Thoracic aorta (tissue), 2 donors: Measurements from ENCODE around the gene YJEFN3. TPM values are rescaled to one million over a fixed set of nuclear protein-coding genes. Genes with fewer than 3 reads are reported as not detected.

Experiments
- ATAC-seq: fragments of 150-250 bp; one replicate; pipeline ENCODE4 v1.8.0; 2017; ENCODE audit warnings: low read depth; ENCODE audit not compliant: insufficient number of reproducible peaks, low FRiP score
- DNase-seq: peaks from one replicate; pipeline ENCODE4 v3.0.0-alpha.2; 2020; ENCODE audit warnings: low spot score
- H3K27ac ChIP-seq, 2 donors: fragments of 200-600 bp; sonication (generic); 1 replicate in 1 of 2; 2 replicates in 1 of 2; pipeline ENCODE4 v1.5.1; 2016; ENCODE audit warnings: mild to moderate bottlenecking in 2 of 2, moderate library complexity in 2 of 2
- H3K27me3 ChIP-seq: fragments of 200-600 bp; sonication (generic); replicated peaks from 2 replicates; pipeline ENCODE4 v1.6.0; 2016; ENCODE audit warnings: mild to moderate bottlenecking; ENCODE audit not compliant: insufficient read depth
- H3K36me3 ChIP-seq: fragments of 200-600 bp; sonication (generic); one replicate; pipeline ENCODE4 v1.5.1; 2016
- H3K4me1 ChIP-seq, 2 donors: fragments of 200-600 bp; sonication (generic); 1 replicate in 1 of 2; 2 replicates in 1 of 2; pipeline versions ENCODE4 v1.5.1 to v1.6.0; 2016; ENCODE audit warnings: low read depth in 2 of 2, mild to moderate bottlenecking in 1 of 2; ENCODE audit not compliant: control insufficient read depth in 1 of 2
- H3K4me3 ChIP-seq: fragments of 200-600 bp; sonication (generic); 2 replicates; pipeline ENCODE4 v1.5.1; 2016; ENCODE audit warnings: mild to moderate bottlenecking
- H3K9me3 ChIP-seq: fragments of 200-600 bp; sonication (generic); 2 replicates; pipeline ENCODE4 v1.5.1; 2016
- total RNA-seq, 2 donors: library from RNA; depleted of rRNA; stranded (reverse); fragments of >200 nt; gene quantifications; one replicate each; pipeline versions ENCODE4 v1.1.0 to v1.2.3, GENCODE V29; 2016
- TF ChIP-seq, protein P1 (sequence below): fragments of 200-600 bp; sonication (generic); IDR thresholded peaks from one replicate; pipeline ENCODE4 v1.5.1; 2019; ENCODE audit warnings: antibody characterized with exemption

The YJEFN3 gene
- total RNA-seq, 2 donors from 2014 or later, result 2.0 to 7.9 TPM

- no peak overlapping the region for H3K4me3 ChIP-seq
- H3K4me1 ChIP-seq, result peaks cover 4 to 29% of the 10 kb centered on the region in 2 donors
- no peaks in the 10 kb centered on the region for H3K36me3 ChIP-seq
- H3K9me3 ChIP-seq, result no peaks in the 10 kb centered on the region
- TF ChIP-seq, protein P1, sequence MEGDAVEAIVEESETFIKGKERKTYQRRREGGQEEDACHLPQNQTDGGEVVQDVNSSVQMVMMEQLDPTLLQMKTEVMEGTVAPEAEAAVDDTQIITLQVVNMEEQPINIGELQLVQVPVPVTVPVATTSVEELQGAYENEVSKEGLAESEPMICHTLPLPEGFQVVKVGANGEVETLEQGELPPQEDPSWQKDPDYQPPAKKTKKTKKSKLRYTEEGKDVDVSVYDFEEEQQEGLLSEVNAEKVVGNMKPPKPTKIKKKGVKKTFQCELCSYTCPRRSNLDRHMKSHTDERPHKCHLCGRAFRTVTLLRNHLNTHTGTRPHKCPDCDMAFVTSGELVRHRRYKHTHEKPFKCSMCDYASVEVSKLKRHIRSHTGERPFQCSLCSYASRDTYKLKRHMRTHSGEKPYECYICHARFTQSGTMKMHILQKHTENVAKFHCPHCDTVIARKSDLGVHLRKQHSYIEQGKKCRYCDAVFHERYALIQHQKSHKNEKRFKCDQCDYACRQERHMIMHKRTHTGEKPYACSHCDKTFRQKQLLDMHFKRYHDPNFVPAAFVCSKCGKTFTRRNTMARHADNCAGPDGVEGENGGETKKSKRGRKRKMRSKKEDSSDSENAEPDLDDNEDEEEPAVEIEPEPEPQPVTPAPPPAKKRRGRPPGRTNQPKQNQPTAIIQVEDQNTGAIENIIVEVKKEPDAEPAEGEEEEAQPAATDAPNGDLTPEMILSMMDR, result no peak
- no peaks in the 10 kb centered on the region for H3K27me3 ChIP-seq
- no peak for DNase-seq
- H3K27ac ChIP-seq, result no peak overlapping the region
- no peak for ATAC-seq
These were observed 13.8 kb downstream of the YJEFN3 start for GRCh38 chr19:19542507-19542906.

DNA sequence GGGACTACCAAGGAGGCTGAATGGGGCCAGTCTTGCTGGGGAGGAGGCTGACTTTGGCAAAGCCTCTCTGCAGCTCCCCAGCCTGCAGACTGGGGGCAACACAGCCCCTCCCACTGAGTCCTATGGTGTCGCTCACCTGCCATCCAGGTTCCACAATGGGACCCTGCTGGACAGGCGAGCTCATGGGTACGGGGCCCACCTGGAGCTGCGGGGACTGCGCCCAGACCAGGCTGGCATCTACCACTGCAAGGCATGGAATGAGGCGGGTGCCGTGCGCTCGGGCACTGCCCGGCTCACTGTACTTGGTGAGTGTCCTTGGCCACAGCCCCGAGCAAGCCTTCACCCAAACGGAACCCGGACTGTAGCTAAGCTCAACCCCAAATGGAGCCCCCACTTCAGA lies 14.4 kb downstream of the YJEFN3 start:
- TF ChIP-seq, protein P1, result no peak
- Histone ChIP-seq H3K27ac (no peak overlapping the region), H3K9me3 (no peaks in the 10 kb centered on the region), H3K27me3 (no peaks in the 10 kb centered on the region), H3K36me3 (no peaks in the 10 kb centered on the region), H3K4me3 (no peak overlapping the region), H3K4me1 (peaks cover 3 to 23% of the 10 kb centered on the region in 2 donors)
- no peak for DNase-seq
- no peak for ATAC-seq

DNA sequence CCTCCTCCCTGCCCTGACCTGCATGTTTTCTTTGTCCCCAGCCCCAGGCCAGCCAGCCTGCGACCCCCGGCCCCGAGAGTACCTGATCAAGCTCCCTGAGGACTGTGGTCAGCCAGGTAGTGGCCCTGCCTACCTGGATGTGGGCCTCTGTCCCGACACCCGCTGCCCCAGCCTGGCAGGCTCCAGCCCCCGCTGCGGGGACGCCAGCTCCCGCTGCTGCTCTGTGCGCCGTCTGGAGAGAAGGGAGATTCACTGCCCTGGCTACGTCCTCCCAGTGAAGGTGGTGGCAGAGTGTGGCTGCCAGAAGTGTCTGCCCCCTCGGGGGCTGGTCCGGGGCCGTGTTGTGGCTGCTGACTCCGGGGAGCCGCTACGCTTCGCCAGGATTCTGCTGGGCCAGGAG lies 14.9 kb downstream of the YJEFN3 start:
- ATAC-seq (no peak), DNase-seq (no peak)
- H3K4me3 ChIP-seq, result no peak overlapping the region
- H3K36me3 ChIP-seq, result no peaks in the 10 kb centered on the region
- TF ChIP-seq, protein P1, result no peak
- H3K9me3 ChIP-seq, result no peaks in the 10 kb centered on the region
- no peak overlapping the region for H3K27ac ChIP-seq
- peaks cover 0 to 18% of the 10 kb centered on the region in 2 donors for H3K4me1 ChIP-seq
- H3K27me3 ChIP-seq, result no peaks in the 10 kb centered on the region

- TF ChIP-seq, protein P1, result no peak
- H3K36me3 ChIP-seq, result no peaks in the 10 kb centered on the region
- DNase-seq (no peak), ATAC-seq (no peak)
- peaks cover 0 to 12% of the 10 kb centered on the region in 2 donors for H3K4me1 ChIP-seq
- no peak overlapping the region for H3K4me3 ChIP-seq
- no peak overlapping the region for H3K27ac ChIP-seq
- H3K27me3 ChIP-seq, result no peaks in the 10 kb centered on the region
- H3K9me3 ChIP-seq, result no peaks in the 10 kb centered on the region
These were observed 15.7 kb downstream of the YJEFN3 start for GRCh38 chr19:19544257-19544953.

- Histone ChIP-seq H3K36me3 (no peaks in the 10 kb centered on the region), H3K4me1 (peaks cover 0 to 9% of the 10 kb centered on the region in 2 donors), H3K9me3 (no peaks in the 10 kb centered on the region), H3K4me3 (no peak overlapping the region), H3K27me3 (no peaks in the 10 kb centered on the region), H3K27ac (no peak overlapping the region)
- TF ChIP-seq, protein P1, result no peak
- DNase-seq, result no peak
- no peak for ATAC-seq
These were observed 16.4 kb downstream of the YJEFN3 start for GRCh38 chr19:19544954-19545591.
